ENCODE measurements around the gene ZSCAN9. TPM values are rescaled to one million over a fixed set of nuclear protein-coding genes. Genes with fewer than 3 reads are reported as not detected.
A peak's percentile ranks its signal among the peaks of the same experiment; 100 is the strongest.

Gene ZSCAN9
- total RNA-seq, 4 donors from 2014 or later = 3.7 to 6.5 (median 4.3) TPM

GRCh38 chr6:28264834-28265401 is 39.8 kb downstream of the ZSCAN9 start:
- intact Hi-C loops (cut with DNase I; ENCODE audit: low total_unique reads) (loop anchor here (5.0 kb wide), 3 partner anchors 72 to 788 kb away; partner anchors contain the start of genes ZKSCAN8 and ZSCAN31), in situ Hi-C loops (cut with MboI; ENCODE audit: low sequenced_read_pairs in 4 of 4) (loop anchor here in 3 of 4 donors (10.0 to 25.0 kb wide), 3 partner anchors 90 to 130 kb away; partner anchors contain the start of gene ZKSCAN8 (in 1 of the 3))
- Histone ChIP-seq H3K4me3 (no peak overlapping the region), H3K36me3 (no peaks in the 10 kb centered on the region), H3K9me3 (no peaks in the 10 kb centered on the region), H3K4me1 (peaks cover 15 to 27% of the 10 kb centered on the region in 2 donors), H3K27me3 (no peaks in the 10 kb centered on the region), H3K27ac (no peak overlapping the region)
- DNase-seq (no peak), ATAC-seq (no peak)
- TF ChIP-seq CTCF (IDR thresholded peaks at IDR 0.05 in 4 of 5, conservative IDR thresholded peaks at IDR 0.05 in 1 of 5) (no peak), POLR2A (IDR thresholded peaks at IDR 0.05) (no peak)

GRCh38 chr6:28266563-28266961 is 41.5 kb downstream of the ZSCAN9 start:
- peak overlapping the region; percentile 76 to 81 (median 80) for H3K27ac ChIP-seq
- DNase-seq (no peak), ATAC-seq (no peak)
- in situ Hi-C loops (cut with MboI; ENCODE audit: low sequenced_read_pairs in 4 of 4) (loop anchor here in 3 of 4 donors (10.0 to 25.0 kb wide), 3 partner anchors 88 to 132 kb away; partner anchors contain the start of gene ZKSCAN8 (in 1 of the 3)), intact Hi-C loops (cut with DNase I; ENCODE audit: low total_unique reads) (loop anchor here (2.0 to 5.0 kb wide), 4 partner anchors 71 to 789 kb away; partner anchors contain the start of genes ZKSCAN8 and ZSCAN31)
- no peaks in the 10 kb centered on the region for H3K27me3 ChIP-seq
- H3K4me3 ChIP-seq = peak overlapping the region; percentile 70 to 98 (median 92)
- H3K36me3 ChIP-seq = peaks cover 0 to under 1% of the 10 kb centered on the region in 2 donors
- H3K9me3 ChIP-seq = no peaks in the 10 kb centered on the region
- peaks cover 15 to 27% of the 10 kb centered on the region in 2 donors for H3K4me1 ChIP-seq
- TF ChIP-seq CTCF (IDR thresholded peaks at IDR 0.05 in 4 of 5, conservative IDR thresholded peaks at IDR 0.05 in 1 of 5) (no peak), POLR2A (IDR thresholded peaks at IDR 0.05) (no peak)

GRCh38 chr6:28266962-28267694 is 42.1 kb downstream of the ZSCAN9 start, which contains the start of gene ZSCAN26:
ZSCAN26 (plus strand) TSS chr6:28267143; CDS start chr6:28271920, 4,777 bp downstream.
- TF ChIP-seq POLR2A (IDR thresholded peaks at IDR 0.05) = peak in 1 of 2 donors; percentile 22
- no peak for TF ChIP-seq CTCF (IDR thresholded peaks at IDR 0.05 in 4 of 5, conservative IDR thresholded peaks at IDR 0.05 in 1 of 5)

GRCh38 chr6:28267695-28268059 is 42.6 kb downstream of the ZSCAN9 start:
- in situ Hi-C loops (cut with MboI; ENCODE audit: low sequenced_read_pairs in 4 of 4) = loop anchor here in 3 of 4 donors (10.0 to 25.0 kb wide), 3 partner anchors 87 to 133 kb away; partner anchors contain the start of gene ZKSCAN8 (in 1 of the 3)
- ATAC-seq = no peak

More at GRCh38 chr6:28266962-28267694, 42.1 kb downstream of the ZSCAN9 start, which contains the start of gene ZSCAN26:
- peak within 1 kb of the TSS; percentile 70 to 98 (median 92) for H3K4me3 ChIP-seq
- H3K9me3 ChIP-seq = no peaks in the 10 kb centered on the region
- ATAC-seq (peak; percentile 97 to 99), DNase-seq (peak; percentile 64 to 71)
- H3K27me3 ChIP-seq = no peaks in the 10 kb centered on the region
- peak within 1 kb of the TSS; percentile 76 to 81 (median 80) for H3K27ac ChIP-seq
- in situ Hi-C loops (cut with MboI; ENCODE audit: low sequenced_read_pairs in 4 of 4) = loop anchor here in 3 of 4 donors (10.0 to 25.0 kb wide), 3 partner anchors 88 to 132 kb away; partner anchors contain the start of gene ZKSCAN8 (in 1 of the 3)
- peaks cover 15 to 27% of the 10 kb centered on the region in 2 donors for H3K4me1 ChIP-seq
- intact Hi-C loops (cut with DNase I; ENCODE audit: low total_unique reads) = loop anchor here (2.0 to 5.0 kb wide), 4 partner anchors 70 to 790 kb away; partner anchors contain the start of genes ZKSCAN8 and ZSCAN31
- H3K36me3 ChIP-seq = peaks cover 0 to 6% of the 10 kb centered on the region in 2 donors

More at GRCh38 chr6:28267695-28268059, 42.6 kb downstream of the ZSCAN9 start:
- peaks cover 0 to 12% of the 10 kb centered on the region in 2 donors for H3K36me3 ChIP-seq
- H3K27ac ChIP-seq = peak overlapping the region; percentile 76 to 81 (median 80)
- no peaks in the 10 kb centered on the region for H3K9me3 ChIP-seq
- intact Hi-C loops (cut with DNase I; ENCODE audit: low total_unique reads) = loop anchor here (2.0 to 5.0 kb wide), 4 partner anchors 70 to 790 kb away; partner anchors contain the start of genes ZKSCAN8 and ZSCAN31
- H3K4me3 ChIP-seq = peak overlapping the region; percentile 70 to 98 (median 92)
- H3K4me1 ChIP-seq = peaks cover 15 to 27% of the 10 kb centered on the region in 2 donors
- DNase-seq = no peak
- no peaks in the 10 kb centered on the region for H3K27me3 ChIP-seq
- TF ChIP-seq CTCF (IDR thresholded peaks at IDR 0.05 in 4 of 5, conservative IDR thresholded peaks at IDR 0.05 in 1 of 5) (no peak), POLR2A (IDR thresholded peaks at IDR 0.05) (no peak)

Measured in gastrocnemius medialis (tissue), 4 donors.